Heart left ventricle (tissue), 13 donors: ENCODE measurements around the gene CLRN2.

Experiments
- CTCF ChIP-seq, 12 donors: fragments of 200-600 bp; sonication (generic) in 4 of 12; IDR thresholded peaks; one replicate each; pipeline versions ENCODE4 v1.5.0 to v1.8.0; 2018 to 2022; ENCODE audit warnings: antibody characterized with exemption in 12 of 12, mild to moderate bottlenecking in 5 of 12
- POLR2A ChIP-seq, 2 donors: fragments of 450-650 bp; IDR thresholded peaks; one replicate each; pipeline ENCODE4 v1.6.1; 2017; ENCODE audit warnings: antibody characterized with exemption in 2 of 2, mild to moderate bottlenecking in 2 of 2, moderate library complexity in 2 of 2
- donor health status: ischemic (EF 13 %, LVEDD 7.1; RV severe dilation, severe dysfunction).
- donor health status: DM: no; HTN: yes; CAD: no.
- donor health status: DM: no; HTN: no; CAD: no.
- donor health status: ischemic (EF 25% LVEDD 6.9; RV normal size, moderate dysfunction).
- donor health status: ischemic (EF 25% LVEDD 5.7; RV mildly dilated, moderate dysfunction).
- donor health status: ischemic (EF 35%, LVEDD 5.7; RV mildly dilated, moderate dysfunction).
- donor health status: nonischemic (EF 11% LVEDD 7.7; RV severe dilation, severe dysfunction).
- donor health status: DM: yes; HTN: yes; CAD: no.
- donor health status: PGD.
- donor health status: ischemic (EF 29% LVEDD 5.4; RV normal size, mild dysfunction).
- donor health status: nonischemic (EF 23%, LVEDD 6.1; RV moderate dilation, normal function).

- TF ChIP-seq CTCF (IDR thresholded peaks at IDR 0.05): no peak
- TF ChIP-seq POLR2A (IDR thresholded peaks at IDR 0.05): no peak
Observed at GRCh38 chr4:17494258-17495190, 20.4 kb upstream of the CLRN2 start.
